DMS53 treated with DMSO at 0.1 percent for 48 hours (cell line): ENCODE results near the gene WSB1.
"Not testable (repeated sequence)": the region's sequence is repeated elsewhere in the genome, so short reads cannot be mapped to it uniquely, and the experiment has no call there.

Experiments
- DNase-seq: peaks from one replicate; lab custom pipeline; 2025; ENCODE audit not compliant: unreplicated experiment; lab: John Stamatoyannopoulos, UW

The WSB1 gene

DNA sequence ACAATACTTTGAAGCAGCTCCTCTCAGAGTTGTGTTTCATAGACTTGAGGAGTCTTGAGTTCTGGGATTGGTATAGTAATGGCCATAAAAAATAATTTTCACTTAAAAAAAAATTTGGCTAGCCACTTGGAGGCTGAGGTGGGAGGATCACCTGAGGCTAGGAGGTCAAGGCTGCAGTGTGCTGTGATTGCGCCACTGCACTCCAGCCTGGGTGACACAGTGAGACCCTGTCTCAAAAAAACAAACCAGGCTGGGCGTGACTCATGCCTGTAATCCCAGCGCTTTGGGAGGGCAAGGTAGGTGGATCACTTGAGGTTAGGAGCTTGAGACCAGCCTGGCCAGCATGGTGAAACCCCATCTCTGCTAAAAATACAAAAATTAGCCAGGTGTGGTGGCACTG lies 14.8 kb upstream of the WSB1 start:
- DNase-seq, result not testable (repeated sequence)

DNA sequence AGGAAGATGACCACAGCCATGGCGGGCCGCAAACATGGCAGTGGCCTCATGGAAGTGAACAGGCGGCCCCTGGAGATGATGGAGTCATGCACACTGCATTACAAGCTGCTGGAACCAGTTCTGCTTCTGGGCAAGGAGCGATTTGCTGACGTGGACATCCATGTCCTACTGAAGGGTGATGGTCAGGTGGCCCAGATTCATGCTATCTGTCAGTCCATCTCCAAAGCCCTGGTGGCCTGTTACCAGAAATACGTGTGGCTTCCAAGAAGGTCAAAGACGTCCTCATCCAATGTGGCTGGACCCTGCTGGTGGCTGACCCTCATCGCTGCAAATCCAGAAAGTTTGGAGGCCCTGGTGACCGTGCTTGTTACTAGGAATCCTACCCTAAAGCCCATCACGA lies 13.4 kb upstream of the WSB1 start:
- DNase-seq, result no peak

DNA sequence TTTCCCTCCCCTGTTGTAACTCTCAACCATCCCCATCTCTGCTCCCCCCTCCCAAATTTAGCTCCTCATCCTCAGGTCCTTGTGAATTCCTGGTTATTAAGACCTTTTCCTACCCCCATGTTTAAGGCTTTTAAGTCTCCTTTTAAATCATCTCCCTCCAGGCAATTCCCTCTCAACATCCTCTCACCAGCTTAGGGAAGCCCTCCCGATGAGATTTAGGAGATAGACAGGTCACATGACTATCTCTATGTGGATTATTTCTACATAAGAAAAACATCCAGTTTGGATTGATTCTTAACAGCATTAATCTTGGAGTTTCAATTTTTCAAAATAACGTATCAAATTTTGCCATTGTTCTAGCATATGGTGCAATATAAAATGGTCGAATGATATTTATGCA lies 12.5 kb upstream of the WSB1 start:
- no peak for DNase-seq

DNA sequence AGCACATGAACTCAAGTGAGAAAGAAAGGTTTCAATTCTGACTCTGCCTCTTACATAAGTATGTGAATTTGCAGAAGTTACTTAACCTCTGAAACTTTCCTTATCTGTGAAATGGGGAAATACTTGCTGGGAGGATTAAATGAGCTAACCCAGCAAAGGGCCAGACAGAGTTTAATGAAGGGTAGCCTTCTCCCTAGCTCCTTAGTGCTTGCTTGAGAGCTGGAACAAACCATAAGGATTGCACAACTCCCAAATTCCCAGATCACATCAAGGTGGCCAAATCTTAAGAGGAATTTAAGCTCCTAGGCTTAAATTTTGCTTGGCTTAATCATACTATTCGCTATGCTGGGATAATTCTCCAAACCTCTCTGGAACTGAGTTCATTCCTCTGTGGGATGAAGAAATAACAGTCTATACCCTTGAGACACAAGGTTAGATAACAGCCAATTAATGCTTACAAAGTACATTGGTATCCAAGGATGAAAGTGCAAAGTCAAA lies 11.8 kb upstream of the WSB1 start:
- no peak for DNase-seq

DNA sequence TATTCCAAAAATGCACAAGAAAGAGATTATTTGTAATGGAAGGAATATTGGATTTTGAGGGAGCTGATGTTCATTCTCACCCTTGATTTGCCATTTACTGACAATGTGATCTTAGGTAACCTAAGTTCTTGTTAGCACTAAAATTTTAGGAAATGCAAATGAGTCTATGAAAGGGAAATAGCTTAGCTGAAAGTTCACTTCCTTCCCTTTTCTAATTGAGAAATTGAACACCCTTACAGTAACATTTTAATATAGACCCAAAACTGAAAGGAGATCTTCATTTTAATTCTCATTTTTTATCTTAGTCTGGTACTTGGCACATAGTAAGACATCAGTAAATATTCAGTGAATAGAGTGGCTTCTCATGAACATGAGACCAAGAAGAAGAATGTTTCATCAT lies 10.9 kb upstream of the WSB1 start:
- DNase-seq, result no peak

- DNase-seq, result no peak
Observed at GRCh38 chr17:27283751-27284150, 10.2 kb upstream of the WSB1 start.

- DNase-seq, result no peak
Observed at GRCh38 chr17:27284811-27285415, 9.0 kb upstream of the WSB1 start.

- DNase-seq, result no peak
Observed at GRCh38 chr17:27285516-27285915, 8.4 kb upstream of the WSB1 start.

DNA sequence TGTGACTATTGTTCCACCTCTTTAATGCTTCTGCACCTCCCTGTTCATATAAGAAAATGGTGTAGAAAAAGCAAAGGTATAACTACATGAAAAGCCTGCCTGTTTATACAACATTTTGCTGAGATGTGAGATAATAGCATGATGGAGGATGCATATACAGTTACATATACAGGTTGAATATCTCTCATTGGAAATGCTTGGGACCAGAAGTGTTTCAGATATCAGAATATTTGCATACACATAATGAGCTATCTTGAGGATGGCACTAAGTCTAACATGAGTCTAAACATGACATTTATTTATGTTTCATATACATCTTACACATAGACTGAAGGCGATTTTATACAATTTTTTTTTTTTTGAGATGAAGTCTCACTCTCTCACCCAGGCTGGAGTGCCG lies 5.7 kb upstream of the WSB1 start:
- DNase-seq, result no peak

DNA sequence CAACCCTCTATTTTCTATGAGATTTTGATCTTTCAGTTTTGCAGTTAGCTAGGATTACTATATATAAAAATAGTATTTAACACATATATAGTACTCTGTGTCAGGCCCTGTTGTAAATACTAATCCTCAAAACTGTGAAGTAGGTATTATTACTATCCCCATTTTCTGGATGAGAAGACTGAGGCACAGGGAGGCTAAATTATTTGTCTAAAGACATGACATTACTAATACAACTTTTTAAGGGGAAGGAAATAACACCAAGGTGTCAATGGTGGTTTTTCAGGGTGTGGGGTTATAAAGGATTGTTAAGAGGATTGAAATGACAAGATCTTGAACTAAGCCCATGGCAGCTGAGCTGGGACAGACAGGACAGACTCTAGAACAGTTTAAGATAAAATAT lies 4.1 kb upstream of the WSB1 start:
- DNase-seq, result no peak

GRCh38 chr17:27290916-27291598 lies 2.9 kb upstream of the WSB1 start:
- peak; percentile 96 for DNase-seq

GRCh38 chr17:27293359-27293897 lies 486 bp upstream of the WSB1 start:
- peak; percentile 54 for DNase-seq

DNA sequence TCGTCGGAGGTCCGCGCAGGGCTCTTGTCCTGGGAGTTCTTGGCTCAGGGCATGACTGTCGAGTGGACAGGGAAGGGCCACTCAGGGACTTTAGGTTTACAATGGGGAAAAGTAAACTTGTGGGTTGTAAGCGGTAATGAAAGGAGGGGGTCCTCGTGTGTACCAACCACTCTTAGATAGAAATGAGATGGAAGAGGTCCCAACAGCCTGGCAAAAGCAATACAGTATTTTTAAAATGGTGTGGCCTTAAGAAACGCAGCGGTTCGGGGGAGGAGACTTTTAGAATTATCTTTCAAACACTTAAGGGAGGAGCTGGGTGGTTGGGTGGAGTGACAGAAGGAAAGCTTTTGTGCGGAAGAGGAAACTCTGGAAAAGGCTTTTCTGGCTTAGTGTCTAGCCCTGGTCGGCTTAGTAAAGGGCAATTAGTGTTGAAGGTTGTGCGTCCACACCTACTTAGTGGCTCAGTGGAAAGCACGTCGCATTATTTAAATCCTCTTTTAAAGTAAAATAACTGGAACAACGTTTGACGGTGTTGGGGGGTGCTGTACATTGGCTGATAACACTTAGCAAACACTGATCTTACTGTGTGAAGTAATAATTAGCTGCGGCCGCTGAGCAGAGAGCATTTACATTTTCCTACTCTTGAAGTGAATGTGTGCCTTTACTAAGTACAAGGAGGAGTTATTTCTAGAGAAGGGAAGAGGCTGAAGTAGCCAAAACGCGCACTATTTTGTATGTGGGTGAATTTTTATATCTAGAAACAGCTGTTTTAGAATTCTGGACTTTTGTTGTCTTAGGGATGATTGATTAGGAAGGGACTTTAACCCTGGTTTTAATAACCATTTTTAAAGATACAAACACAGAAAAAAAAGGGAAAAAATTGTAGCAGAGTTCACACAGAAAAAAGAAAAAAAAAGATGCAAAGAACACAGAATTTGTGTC lies 1.0 kb downstream of the WSB1 start:
- DNase-seq, result peak; percentile 67

DNA sequence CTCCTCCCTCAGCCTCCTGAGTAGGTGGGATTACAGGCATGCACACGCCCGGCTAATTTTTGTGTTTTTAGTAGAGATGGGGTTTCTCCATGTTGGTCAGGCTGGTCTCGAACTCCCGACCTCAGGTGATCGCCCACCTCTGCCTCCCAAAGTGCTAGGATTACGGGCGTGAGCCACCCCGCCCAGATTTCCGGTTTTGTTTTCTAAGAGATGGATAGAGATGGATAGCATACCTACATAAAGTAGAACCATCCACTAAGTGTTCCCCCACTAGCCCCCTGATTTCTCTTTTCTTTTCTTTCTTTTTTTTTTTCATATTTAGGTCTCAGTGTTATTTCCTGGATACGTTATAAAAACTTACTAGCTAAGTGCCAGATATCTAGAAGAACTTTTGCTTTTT lies 2.0 kb downstream of the WSB1 start:
- DNase-seq, result no peak

DNA sequence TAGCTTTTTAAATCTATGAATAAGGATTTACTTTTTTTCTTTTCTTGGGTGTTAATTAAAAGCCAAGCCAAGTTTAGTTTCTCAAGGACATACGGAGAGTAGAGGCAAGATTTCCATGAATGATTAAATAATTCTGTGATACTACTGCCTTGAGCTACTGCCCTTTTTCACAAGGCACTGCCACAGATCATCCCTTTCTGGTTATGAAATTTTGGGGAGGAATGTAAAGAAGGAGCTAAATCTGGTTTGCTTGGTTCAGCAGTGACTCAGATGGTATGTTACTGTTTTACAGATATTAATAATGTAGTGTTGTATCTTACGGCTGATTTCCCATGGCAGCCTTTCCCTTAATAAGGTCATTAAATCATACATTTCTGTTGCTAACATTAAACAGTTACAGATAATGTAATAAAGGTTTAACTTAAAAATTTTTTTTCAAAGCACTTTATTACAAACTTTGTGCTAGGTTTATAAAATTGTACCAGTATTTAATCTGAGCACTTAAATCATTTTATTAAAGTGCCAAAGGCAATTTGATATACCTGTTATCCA lies 2.6 kb downstream of the WSB1 start:
- DNase-seq, result no peak

DNA sequence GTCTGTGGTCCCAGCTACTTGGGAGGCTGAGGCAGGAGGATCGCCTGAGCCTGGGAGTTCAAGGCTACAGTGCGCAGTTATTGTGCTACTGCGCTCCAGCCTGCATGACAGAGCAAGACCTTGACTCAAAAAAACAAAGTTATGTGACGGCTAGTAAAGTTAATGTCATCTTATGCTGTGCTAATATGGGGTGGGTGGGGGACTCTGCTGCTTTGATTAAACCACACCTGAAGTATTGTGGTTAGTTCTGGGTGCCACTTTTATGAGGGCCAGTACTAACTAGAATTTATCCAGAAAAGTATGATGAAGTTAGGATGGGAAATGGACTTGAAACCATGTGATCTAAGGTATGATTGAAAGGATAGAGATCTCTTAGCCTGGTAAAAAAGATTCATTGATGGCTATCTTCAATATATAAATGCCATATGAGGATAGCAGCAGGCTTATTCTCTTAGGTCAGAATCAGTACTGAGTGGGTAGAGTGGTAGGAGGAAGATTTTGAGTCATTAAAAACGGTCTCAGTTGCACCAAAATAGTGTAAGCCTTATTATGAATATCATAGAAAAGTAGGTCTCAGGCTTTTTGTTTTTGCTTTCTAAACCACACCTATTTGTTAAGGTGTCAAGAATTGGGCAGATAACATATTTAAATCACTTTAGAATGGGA lies 5.6 kb downstream of the WSB1 start:
- peak; percentile 66 for DNase-seq

DNA sequence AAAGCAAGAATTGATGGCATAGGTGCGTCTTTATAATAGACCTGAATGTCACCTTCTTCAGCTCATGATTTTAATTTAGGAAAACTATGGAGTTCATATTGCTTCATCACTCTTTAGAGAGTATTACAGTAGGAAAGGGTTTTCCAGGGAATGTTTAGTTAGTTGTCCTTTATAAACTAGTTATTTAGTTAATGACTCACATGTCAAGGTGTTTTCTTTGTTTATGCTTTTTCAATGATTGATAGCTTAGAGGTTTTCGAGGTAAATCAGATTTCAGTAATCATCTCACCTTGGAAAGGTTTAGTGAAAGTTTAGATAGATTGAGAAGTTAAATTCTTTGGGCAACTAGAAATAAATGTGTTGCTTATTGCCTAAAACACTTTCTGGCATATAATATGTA lies 9.8 kb downstream of the WSB1 start:
- peak; percentile 57 for DNase-seq

GRCh38 chr17:27306276-27306835 lies 12.4 kb downstream of the WSB1 start:
- DNase-seq, result no peak

DNA sequence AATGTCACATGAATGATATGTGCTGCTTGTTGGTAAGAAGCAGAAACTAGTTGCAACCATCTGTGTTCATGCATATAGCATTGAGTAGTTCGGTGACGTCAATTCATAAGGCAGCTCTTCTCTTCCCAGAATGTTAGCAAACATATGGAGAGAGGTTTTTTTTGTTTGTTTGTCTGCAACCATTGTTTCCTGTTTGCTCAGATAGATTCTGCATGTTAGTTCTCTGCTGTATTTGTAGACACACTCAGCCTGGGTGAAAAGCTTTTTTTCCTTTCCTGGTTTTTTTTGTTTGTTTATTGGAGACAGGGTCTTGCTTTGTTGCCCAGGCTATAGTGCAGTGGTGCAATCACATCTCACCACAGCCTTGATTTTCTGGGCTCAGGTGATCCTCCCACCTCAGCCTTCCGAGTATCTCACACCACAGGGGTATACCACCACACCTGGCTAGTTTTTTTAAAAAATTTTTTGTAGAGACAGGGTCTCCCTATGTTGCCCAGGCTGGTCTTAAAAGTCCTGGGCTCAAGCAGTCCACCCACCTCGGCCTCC lies 16.7 kb downstream of the WSB1 start:
- DNase-seq, result peak; percentile 100

DNA sequence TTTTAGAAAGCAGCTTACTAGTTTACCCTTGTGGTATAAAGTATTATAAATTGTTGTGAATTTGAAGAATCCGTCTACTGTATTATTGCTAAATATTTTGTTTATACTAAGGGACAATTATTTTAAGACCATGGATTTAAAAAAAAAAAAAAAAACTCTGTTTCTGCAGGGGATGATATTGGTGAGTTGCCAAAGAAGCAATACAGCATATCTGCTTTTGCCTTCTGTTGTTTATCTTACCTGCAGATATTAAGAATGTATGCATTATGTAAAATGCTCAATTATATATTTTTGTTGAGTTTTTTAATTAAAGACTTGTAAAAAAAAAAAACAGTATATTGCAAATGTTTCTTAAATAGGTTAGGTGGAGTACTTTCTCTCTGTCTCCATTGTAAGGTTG lies 19.4 kb downstream of the WSB1 start:
- DNase-seq, result no peak
